Upper lobe of left lung (tissue), 4 donors: ENCODE data around the gene ABHD1.

Source experiments
- EP300 ChIP-seq, 4 donors: sonication (generic); formaldehyde crosslinking; IDR thresholded peaks; one replicate each; pipeline ENCODE4 v1.5.1; 2017; ENCODE audit warnings: antibody characterized with exemption in 4 of 4, control low read depth in 2 of 4
- POLR2A ChIP-seq, 4 donors: fragments of 450-650 bp; IDR thresholded peaks; one replicate each; pipeline ENCODE4 v1.5.1; 2016 to 2017; ENCODE audit warnings: antibody characterized with exemption in 4 of 4, mild to moderate bottlenecking in 2 of 4
- POLR2AphosphoS5 ChIP-seq, 2 donors: sonication (generic); formaldehyde crosslinking; IDR thresholded peaks; one replicate each; pipeline ENCODE4 v1.5.1; 2017; ENCODE audit warnings: antibody characterized with exemption in 2 of 2
- TF ChIP-seq, protein P1 (sequence below), 6 experiments: fragments of 450-650 bp in 4 of 6; fragments of 200-600 bp in 2 of 6; sonication (generic) in 2 of 6; IDR thresholded peaks; one replicate each; pipeline ENCODE4 v1.5.1; 2016 to 2019; ENCODE audit warnings: antibody characterized with exemption in 6 of 6

DNA sequence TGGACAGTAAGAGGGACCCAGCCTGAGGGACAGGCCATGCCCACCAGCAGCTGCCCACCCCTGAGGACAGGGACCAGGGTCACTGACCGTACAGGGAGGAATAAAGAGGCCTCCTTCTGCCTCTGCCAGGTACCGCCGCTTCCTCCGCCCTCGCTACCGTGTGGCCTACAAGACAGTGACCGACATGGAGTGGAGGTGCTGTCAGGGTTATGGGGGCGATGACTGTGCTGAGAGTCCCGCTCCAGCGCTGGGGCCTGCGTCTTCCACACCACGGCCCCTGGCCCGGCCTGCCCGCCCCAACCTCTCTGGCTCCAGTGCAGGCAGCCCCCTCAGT, 43.0 kb upstream of the ABHD1 start:
- TF ChIP-seq POLR2A (IDR thresholded peaks at IDR 0.05) (no peak), EP300 (IDR thresholded peaks at IDR 0.05) (no peak), POLR2AphosphoS5 (IDR thresholded peaks at IDR 0.05) (no peak)
- TF ChIP-seq, protein P1, sequence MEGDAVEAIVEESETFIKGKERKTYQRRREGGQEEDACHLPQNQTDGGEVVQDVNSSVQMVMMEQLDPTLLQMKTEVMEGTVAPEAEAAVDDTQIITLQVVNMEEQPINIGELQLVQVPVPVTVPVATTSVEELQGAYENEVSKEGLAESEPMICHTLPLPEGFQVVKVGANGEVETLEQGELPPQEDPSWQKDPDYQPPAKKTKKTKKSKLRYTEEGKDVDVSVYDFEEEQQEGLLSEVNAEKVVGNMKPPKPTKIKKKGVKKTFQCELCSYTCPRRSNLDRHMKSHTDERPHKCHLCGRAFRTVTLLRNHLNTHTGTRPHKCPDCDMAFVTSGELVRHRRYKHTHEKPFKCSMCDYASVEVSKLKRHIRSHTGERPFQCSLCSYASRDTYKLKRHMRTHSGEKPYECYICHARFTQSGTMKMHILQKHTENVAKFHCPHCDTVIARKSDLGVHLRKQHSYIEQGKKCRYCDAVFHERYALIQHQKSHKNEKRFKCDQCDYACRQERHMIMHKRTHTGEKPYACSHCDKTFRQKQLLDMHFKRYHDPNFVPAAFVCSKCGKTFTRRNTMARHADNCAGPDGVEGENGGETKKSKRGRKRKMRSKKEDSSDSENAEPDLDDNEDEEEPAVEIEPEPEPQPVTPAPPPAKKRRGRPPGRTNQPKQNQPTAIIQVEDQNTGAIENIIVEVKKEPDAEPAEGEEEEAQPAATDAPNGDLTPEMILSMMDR (IDR thresholded peaks at IDR 0.05) = no peak
